Measurements from ENCODE around the gene TAF8.

Gene TAF8

GRCh38 chr6:42100029-42100901 is 49.9 kb downstream of the TAF8 start:
- no peak for DNase-seq

DNA sequence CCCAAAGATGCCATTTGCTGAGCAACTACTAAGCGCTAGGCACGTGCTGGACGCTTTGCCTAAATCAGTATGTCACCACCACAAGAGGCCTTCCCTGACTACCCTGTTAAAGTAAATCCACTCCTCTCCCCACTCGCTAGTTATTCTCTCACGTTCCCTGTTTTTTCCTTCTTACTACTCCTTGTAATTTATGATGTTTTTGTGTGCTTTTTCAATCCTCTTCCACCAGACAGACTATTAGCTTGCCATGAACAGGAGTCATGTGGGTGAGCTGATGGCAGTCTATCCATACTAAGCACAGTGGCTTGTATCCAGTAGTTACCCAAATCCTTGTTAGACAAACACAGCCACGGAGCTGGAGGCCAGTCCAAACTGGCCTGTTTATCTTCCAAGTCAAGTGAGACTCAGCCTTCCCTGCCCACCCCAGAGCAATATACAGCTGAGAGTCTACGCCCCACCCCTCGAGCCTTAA is 50.9 kb downstream of the TAF8 start:
- no peak for DNase-seq

- no peak for DNase-seq
Measured at GRCh38 chr6:42103216-42103615, 52.9 kb downstream of the TAF8 start.

DNA sequence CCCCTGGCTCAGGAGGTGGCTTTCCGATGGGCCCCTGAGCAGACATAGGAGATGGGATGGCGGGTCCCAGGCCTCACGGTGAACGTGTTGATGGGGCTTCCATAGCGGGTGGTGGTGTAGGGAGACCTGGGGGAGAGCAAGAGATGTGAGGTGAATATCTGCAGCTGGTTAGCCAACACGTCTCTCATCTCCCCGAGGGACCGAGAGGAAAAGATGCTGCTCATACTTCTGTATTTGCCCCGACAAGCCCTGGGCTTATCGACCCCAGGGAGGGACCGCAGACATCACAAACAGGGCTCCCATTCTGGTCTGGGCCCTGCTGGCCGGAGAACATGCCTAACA is 53.4 kb downstream of the TAF8 start:
- no peak for DNase-seq

GRCh38 chr6:42104095-42104803 is 53.9 kb downstream of the TAF8 start:
- DNase-seq = no peak

DNA sequence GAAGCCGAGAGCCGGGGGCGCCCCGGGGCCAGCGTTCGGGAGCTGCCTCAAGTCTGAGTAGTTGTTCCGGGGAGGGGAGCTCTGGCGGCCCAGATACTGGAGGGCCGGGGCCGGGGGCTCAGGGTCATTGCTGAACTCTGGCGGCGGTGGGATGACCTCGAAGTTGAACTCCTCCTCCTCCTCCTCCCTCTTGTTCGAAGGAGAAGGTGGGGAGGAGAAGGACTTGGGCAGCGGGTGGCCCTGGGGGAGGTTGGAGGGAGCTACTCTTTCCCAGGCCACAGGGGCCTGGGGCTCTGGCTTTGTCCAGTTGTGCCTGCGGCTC is 54.4 kb downstream of the TAF8 start:
- no peak for DNase-seq

DNA sequence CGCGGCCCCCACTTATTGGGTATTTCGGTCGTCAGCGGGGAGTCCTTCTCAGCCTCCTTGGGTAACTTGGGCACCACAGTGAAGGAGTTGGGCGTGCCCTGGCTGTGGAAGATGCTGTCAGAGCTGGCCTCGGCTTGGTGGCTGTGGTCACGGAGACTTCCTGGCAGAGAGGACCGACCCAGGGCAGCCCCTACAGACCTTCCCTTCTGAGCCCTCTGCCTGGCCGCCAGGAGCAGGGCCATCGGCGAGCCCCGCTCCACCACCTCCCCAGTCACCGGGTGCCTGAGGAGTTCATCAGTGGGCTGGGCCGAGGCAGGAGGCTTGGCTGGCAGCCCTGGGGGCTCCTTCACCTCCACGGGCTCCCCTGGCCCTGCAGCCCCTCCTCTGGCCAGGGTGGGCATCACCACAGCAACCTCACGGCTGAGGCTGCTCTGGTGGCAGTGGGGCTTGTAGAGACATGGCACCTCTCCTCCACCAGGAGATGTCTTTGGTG is 54.9 kb downstream of the TAF8 start:
- no peak for DNase-seq

GRCh38 chr6:42105709-42106108 is 55.4 kb downstream of the TAF8 start:
- DNase-seq = no peak

GRCh38 chr6:42106112-42107023 is 56.0 kb downstream of the TAF8 start:
- no peak for DNase-seq

- DNase-seq = no peak
Measured at GRCh38 chr6:42108071-42108470, 57.7 kb downstream of the TAF8 start.

DNA sequence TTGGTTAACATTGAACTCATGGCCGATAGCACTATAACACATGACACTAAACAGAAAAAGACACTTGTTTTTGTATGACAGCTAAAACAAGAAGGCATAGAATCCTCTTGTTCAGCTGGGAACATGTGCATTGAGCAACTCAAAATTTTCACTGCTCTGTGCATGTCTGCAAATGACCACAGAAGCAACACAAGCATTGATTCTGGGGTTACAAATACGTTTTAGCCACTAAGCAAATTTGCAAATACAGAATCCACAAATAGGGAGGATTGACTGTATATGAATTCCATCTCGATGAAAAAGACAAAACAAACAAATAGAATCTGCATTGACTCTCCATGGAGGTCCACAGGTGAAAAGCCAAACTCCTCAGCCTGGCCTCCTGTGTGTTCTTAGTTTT is 60.4 kb downstream of the TAF8 start:
- no peak for DNase-seq

DNA sequence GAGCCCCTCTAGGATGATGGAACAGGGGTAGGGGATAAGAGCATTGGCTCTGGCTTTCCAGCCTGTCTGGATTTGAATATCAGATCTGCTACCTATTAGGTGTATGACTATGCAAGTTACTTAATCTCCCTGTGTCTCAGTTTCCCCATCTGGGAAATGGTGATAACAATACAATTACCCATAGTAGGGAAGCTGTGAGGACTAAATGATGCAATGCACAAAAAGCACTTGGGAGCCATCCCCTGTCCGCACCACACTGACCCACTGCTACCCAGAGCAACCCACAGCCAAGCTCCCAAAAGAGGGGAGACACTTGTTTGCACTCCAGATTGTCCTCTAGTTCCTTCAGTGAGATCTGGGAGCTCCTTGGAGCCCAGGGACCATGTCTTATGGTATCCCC is 62.0 kb downstream of the TAF8 start:
- no peak for DNase-seq

- no peak for DNase-seq
Measured at GRCh38 chr6:42113936-42114636, 63.8 kb downstream of the TAF8 start.

GRCh38 chr6:42117843-42118161 is 67.5 kb downstream of the TAF8 start:
- no peak for DNase-seq

DNA sequence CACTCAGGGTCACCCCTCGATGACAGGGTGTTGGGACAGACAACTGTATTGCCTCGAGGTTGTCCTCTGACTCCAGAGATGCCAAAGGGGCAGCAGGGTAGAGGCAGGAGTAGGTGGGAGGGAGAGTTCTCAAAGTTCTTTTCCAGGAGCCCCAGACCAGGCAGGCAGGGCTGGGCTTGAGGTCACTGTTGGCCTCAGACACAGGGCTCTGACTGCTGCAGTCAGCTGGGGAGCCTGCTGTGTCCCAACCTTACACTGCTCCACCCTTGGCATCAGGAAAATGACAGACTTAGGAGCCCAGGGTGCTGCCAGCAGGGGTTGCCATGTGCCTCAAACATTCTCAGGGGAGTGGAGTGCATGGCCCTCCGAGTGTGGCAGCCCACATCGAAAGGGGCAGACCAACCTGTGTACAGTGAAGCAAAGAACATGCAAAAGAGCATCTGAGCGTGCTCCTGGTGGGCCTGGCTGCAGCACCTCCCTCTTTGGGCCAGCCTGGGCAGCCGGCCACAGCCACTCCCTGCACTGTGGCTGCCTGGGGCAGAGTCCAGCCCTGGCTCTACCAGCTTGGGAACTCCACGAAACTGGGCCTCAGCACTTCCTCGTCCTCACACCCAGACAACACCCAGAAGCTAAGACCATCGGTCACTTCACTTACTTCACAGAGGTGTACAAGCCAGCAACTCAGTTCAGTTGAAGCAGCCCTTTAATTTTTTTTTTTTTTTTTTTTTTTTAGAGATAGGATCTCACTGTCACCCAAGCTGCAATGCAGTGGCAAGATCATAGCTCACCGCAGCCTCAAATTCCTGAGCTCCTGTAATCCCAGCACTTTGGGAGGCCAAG is 68.1 kb downstream of the TAF8 start:
- DNase-seq = no peak

DNA sequence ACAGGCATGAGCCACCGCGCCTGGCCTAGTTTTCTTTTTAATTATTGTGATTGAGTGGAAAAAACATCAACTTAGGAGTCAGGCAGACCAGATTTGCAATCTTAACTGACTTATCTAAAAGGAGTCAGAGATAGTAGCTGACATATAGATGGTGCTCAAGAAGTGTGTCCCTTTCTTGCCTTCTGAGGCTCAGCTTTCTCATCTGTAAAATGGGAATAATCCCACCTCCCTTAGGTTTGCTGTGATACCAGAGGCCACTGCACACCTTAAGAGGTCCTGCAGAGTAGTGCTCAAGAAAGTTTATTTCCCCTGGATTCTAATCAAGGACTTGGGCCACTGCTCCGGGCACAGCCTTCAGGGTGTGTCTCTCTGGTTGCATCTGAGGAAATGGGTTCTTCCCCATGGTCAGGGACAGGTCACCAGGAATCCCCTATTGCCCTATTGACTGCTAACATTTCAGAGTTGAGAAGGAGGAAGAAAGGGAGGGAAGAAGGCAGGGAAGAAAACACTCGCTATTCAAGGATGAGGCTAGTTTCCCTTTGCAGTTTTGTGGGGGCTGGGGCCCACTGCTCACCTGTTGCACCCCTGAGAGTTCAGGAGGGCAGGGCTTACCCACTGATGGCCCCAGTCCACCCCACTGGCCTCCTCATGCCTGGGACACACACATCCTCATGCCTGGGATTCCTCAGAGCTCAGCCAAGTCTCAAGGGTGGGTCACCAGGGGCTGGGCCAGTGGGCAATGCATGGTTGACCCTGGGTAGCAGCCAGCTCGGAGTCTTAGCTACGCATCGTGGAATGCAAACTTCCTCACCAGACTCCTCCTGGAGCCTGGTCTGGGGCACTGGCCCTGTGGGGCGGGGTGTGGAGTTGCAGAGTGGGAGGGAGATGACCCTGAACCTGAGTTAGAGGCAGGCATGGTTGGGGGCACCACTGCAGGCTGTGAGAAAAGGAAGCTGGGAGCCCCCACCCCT is 70.9 kb downstream of the TAF8 start:
- DNase-seq = no peak

- no peak for DNase-seq
Measured at GRCh38 chr6:42123379-42124103, 73.2 kb downstream of the TAF8 start.

DNA sequence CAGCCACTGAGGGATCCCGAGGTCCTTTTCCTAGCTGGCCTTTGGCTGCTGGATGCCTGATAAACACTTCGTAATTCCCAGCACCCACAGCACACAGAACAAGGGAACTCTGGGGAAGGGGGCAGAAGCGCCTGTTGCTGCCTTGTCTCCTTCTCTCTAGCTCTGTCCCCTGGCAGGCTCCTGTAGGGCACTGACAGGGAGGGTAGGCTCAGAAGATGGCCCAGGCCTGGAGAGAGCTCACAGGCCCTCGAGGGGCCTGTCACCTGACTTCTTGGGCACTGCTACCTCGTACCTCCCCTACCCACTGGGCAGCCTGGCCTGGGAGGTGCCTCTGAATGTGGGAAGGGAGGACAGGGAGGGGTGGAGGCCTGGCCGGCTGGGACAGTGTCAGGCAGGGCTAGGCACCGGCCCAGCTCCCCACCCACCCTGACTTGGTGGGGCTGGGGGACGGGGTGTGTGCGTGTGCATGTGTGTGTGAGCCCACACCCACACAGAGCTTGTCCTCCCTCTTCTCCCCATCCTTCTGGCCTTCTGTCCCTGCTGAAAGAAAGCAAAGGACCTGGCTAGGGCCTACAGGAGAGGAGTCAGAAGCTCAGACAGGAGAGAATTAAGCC is 74.0 kb downstream of the TAF8 start:
- DNase-seq = no peak

DNA sequence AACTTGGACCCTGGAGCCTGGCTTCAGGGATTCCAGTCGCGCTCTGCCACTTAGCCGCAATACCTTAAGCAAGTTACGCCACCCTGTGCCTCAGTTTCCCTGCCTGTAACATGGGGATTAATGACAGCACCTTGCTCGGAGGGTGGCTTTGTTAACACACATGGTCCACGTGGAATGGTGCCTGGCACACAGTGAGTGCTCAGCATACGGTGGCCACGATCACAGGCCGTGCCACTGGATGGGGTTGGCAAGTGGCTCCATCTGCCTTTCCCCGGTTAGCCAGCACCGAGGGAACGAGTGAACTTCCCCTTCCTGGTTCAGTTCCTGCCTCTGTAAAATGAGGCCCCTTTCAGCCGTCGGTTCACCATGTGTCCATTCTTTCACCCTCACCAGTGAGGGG is 74.9 kb downstream of the TAF8 start:
- no peak for DNase-seq

Measured in NCI-H1105 treated with DMSO at 0.1 percent for 48 hours (cell line).